ACC112 (cell line): ENCODE measurements around the gene LRP2BP.
A peak's percentile ranks its signal among the peaks of the same experiment; 100 is the strongest.

Source experiments
- H2AFZ ChIP-seq: fragments of 200-600 bp; sonication (generic); one replicate; pipeline ENCODE4 v1.6.0; 2017; ENCODE audit warnings: antibody characterized with exemption, low read length; ENCODE audit not compliant: unreplicated experiment
- H3K27ac ChIP-seq: fragments of 200-600 bp; sonication (generic); 2 replicates; pipeline ENCODE4 v1.5.1; 2014; ENCODE audit warnings: low read depth, mild to moderate bottlenecking, antibody characterized with exemption, low read length, moderate library complexity
- H3K27me3 ChIP-seq: fragments of 200-600 bp; sonication (generic); 2 replicates; pipeline ENCODE4 v1.6.1; 2014; ENCODE audit warnings: mild to moderate bottlenecking, antibody characterized with exemption, low read length, moderate library complexity, mixed read lengths; ENCODE audit not compliant: insufficient read depth
- H3K36me3 ChIP-seq: fragments of 200-600 bp; sonication (generic); 2 replicates; pipeline ENCODE4 v1.6.1; 2016; ENCODE audit warnings: mild to moderate bottlenecking, antibody characterized with exemption, low read length, moderate library complexity, mixed read lengths; ENCODE audit not compliant: insufficient read depth
- H3K4me1 ChIP-seq: fragments of 200-600 bp; sonication (generic); one replicate; pipeline ENCODE4 v1.6.1; 2016; ENCODE audit warnings: low read length, mixed read lengths; ENCODE audit not compliant: insufficient read depth, unreplicated experiment, control insufficient read depth
- H3K4me3 ChIP-seq: fragments of 200-600 bp; sonication (generic); 2 replicates; pipeline ENCODE4 v1.5.1; 2014; ENCODE audit warnings: mild to moderate bottlenecking, low read depth, low read length
- H3K79me2 ChIP-seq: fragments of 200-600 bp; sonication (generic); one replicate; pipeline ENCODE4 v1.6.0; 2016; ENCODE audit warnings: low read length; ENCODE audit not compliant: control insufficient read depth, unreplicated experiment, insufficient read depth

The LRP2BP gene

GRCh38 chr4:185395956-185396723 lies 416 bp upstream of the LRP2BP start:
- no peak overlapping the region for H2AFZ ChIP-seq
- peaks cover 8% of the 10 kb centered on the region for H3K79me2 ChIP-seq
- peaks cover 31% of the 10 kb centered on the region for H3K4me1 ChIP-seq
- H3K27ac ChIP-seq = peak overlapping the region; percentile 99
- peaks cover 18% of the 10 kb centered on the region for H3K36me3 ChIP-seq
- H3K27me3 ChIP-seq = no peaks in the 10 kb centered on the region
- peak overlapping the region; percentile 97 for H3K4me3 ChIP-seq

GRCh38 chr4:185394568-185395237 lies 1.0 kb downstream of the LRP2BP start:
- H3K79me2 ChIP-seq = peaks cover 8% of the 10 kb centered on the region
- H3K27ac ChIP-seq = peak overlapping the region; percentile 99
- peak overlapping the region; percentile 51 for H2AFZ ChIP-seq
- peak overlapping the region; percentile 97 for H3K4me3 ChIP-seq
- H3K27me3 ChIP-seq = no peaks in the 10 kb centered on the region
- H3K4me1 ChIP-seq = peaks cover 26% of the 10 kb centered on the region
- H3K36me3 ChIP-seq = peaks cover 9% of the 10 kb centered on the region

GRCh38 chr4:185392156-185392555 lies 3.6 kb downstream of the LRP2BP start:
- no peaks in the 10 kb centered on the region for H3K36me3 ChIP-seq
- no peak overlapping the region for H3K27ac ChIP-seq
- peaks cover 5% of the 10 kb centered on the region for H3K4me1 ChIP-seq
- peaks cover 8% of the 10 kb centered on the region for H3K79me2 ChIP-seq
- no peak overlapping the region for H2AFZ ChIP-seq
- no peak overlapping the region for H3K4me3 ChIP-seq
- H3K27me3 ChIP-seq = no peaks in the 10 kb centered on the region

DNA sequence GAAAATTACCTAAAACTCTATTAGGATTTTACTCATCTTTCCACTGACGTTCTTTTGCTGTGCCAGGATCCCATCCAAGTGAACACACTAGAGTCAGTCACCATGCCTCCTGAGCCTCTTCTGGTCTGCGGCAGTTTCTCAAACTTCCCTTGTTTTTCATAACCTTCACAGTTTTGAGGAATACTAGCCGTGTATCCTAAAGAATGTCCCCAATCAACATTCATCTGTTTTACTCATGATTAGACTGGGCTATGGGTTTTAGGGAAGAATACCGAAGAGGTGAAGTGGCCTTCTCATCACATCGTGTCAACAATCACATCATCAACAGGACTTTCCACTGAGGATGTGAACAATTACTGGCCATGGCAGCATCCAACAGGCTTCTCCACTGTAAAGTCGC lies 4.8 kb downstream of the LRP2BP start:
- Histone ChIP-seq H3K36me3 (no peaks in the 10 kb centered on the region), H3K79me2 (peaks cover 8% of the 10 kb centered on the region), H3K27me3 (no peaks in the 10 kb centered on the region), H3K27ac (no peak overlapping the region), H3K4me3 (no peak overlapping the region), H3K4me1 (peaks cover 3% of the 10 kb centered on the region), H2AFZ (no peak overlapping the region)

GRCh38 chr4:185387957-185388356 lies 7.8 kb downstream of the LRP2BP start:
- no peaks in the 10 kb centered on the region for H3K36me3 ChIP-seq
- H3K27me3 ChIP-seq = no peaks in the 10 kb centered on the region
- no peaks in the 10 kb centered on the region for H3K79me2 ChIP-seq
- H3K4me3 ChIP-seq = no peak overlapping the region
- peaks cover 8% of the 10 kb centered on the region for H3K4me1 ChIP-seq
- H3K27ac ChIP-seq = no peak overlapping the region
- no peak overlapping the region for H2AFZ ChIP-seq

DNA sequence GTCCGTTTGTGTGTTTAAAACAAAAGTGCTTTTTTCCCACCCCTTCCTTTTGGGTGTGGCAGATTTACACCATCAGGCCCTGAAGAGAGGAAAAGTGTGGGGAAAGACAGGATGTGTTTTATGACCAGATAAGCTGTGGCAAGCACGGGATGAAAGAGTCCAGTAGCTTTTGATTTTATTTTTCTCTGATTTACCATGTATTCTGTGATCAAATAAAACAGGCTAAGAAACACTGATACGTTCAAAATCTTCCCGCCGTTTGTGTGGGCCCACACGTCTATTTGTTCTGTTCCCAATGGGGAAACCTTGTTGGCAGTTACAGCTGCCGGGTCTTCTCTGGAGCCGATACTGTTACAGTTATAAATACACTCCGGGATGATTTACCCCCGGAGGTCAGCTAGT lies 10.8 kb downstream of the LRP2BP start:
- H3K4me1 ChIP-seq = peaks cover 4% of the 10 kb centered on the region
- H3K27me3 ChIP-seq = no peaks in the 10 kb centered on the region
- no peak overlapping the region for H3K27ac ChIP-seq
- peaks cover 4% of the 10 kb centered on the region; the same call in 1 of the 2 replicates for H3K36me3 ChIP-seq
- H2AFZ ChIP-seq = no peak overlapping the region
- H3K79me2 ChIP-seq = no peaks in the 10 kb centered on the region
- H3K4me3 ChIP-seq = no peak overlapping the region

- peaks cover 4% of the 10 kb centered on the region; the same call in 1 of the 2 replicates for H3K36me3 ChIP-seq
- no peak overlapping the region for H3K4me3 ChIP-seq
- no peak overlapping the region for H3K27ac ChIP-seq
- peaks cover 4% of the 10 kb centered on the region for H3K4me1 ChIP-seq
- no peak overlapping the region for H2AFZ ChIP-seq
- H3K27me3 ChIP-seq = no peaks in the 10 kb centered on the region
- H3K79me2 ChIP-seq = no peaks in the 10 kb centered on the region
These were observed 11.7 kb downstream of the LRP2BP start for GRCh38 chr4:185384061-185384460.

- Histone ChIP-seq H2AFZ (no peak overlapping the region), H3K36me3 (peaks cover 4% of the 10 kb centered on the region; the same call in 1 of the 2 replicates), H3K27ac (no peak overlapping the region), H3K4me1 (peaks cover 4% of the 10 kb centered on the region), H3K27me3 (no peaks in the 10 kb centered on the region), H3K4me3 (no peak overlapping the region), H3K79me2 (no peaks in the 10 kb centered on the region)
These were observed 12.3 kb downstream of the LRP2BP start for GRCh38 chr4:185383451-185383850.

DNA sequence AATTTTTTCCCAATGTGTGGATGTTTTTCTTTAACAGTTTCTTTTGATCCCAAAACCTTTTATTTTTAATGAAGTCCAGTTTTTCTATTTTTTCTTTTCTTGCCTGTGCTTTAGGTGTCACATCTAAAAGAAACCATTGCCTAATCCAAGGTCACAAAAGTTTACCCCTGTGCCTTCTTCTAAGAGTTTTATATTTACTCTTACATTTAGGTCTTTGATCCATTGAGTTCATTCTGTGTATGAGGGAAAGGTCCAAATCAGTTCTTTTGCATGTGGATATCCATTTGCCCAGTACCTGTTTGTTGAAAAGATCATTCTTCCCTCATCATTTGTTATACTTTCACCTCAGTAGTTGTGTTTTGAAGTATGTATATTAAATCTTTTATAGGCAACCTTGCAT lies 13.0 kb downstream of the LRP2BP start:
- Histone ChIP-seq H3K27me3 (no peaks in the 10 kb centered on the region), H3K4me1 (peaks cover 4% of the 10 kb centered on the region), H3K79me2 (no peaks in the 10 kb centered on the region), H3K36me3 (peaks cover 4% of the 10 kb centered on the region; the same call in 1 of the 2 replicates), H2AFZ (no peak overlapping the region), H3K27ac (no peak overlapping the region), H3K4me3 (no peak overlapping the region)

DNA sequence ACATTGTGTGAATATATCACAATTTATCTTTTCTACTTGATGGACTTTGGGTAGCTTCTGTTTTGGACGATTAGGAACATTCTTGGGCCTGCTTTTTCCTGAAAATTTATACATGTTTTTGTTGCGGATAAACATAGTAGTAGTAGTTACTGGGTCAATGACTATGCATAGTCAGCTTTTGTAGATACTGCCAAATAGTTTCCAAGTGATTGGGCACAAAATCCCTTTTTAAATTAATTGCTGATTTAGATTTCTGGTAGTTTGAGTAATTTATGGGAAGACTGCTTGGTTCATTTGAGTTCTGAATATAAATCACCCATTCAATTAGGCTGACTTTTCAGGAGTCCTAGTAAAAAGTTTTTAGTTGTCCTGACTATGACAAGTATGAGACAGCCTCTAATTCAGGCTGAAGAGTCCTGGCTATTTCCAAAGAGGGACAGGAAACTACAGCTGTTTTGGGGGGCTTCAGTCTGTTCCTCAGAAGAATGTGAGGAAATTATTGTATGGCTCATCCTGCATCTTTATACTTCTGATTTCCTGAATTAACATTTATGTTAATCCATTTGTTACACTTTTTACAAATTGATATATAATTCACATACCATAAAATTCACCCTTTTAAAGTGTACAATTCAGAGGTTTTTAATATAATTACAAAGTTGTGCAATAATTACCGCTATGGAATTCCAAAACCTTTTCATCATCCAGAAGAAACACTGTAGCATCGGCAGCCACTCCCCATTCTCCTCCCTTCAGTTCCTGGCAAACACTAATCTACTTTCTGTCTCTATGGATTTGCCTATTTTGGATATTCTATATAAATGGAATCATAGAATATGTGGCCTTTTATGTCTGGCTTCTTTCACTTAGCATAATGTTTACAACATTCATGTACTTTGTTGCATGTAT lies 14.2 kb downstream of the LRP2BP start:
- H3K79me2 ChIP-seq = no peaks in the 10 kb centered on the region
- H2AFZ ChIP-seq = no peak overlapping the region
- no peak overlapping the region for H3K4me3 ChIP-seq
- H3K4me1 ChIP-seq = peaks cover 4% of the 10 kb centered on the region
- peaks cover 4% of the 10 kb centered on the region; the same call in 1 of the 2 replicates for H3K36me3 ChIP-seq
- no peaks in the 10 kb centered on the region for H3K27me3 ChIP-seq
- H3K27ac ChIP-seq = no peak overlapping the region
